Renal cortex interstitium (tissue), 11 donors: ENCODE results near the gene SOX6. TPM values are rescaled to one million over a fixed set of nuclear protein-coding genes. Genes with fewer than 3 reads are reported as not detected.
A peak's percentile ranks its signal among the peaks of the same experiment; 100 is the strongest.

ENCODE experiments used
- DNase-seq, 11 donors: peaks; one replicate each; pipeline ENCODE4 v3.0.0-alpha.2; 2013; ENCODE audit warnings: low read depth in 9 of 11, low spot score in 4 of 11; ENCODE audit errors: extremely low read depth in 1 of 11
- polyA plus RNA-seq, 3 donors: library from polyadenylated mRNA; unstranded; fragments of 120-200 nt; gene quantifications; one replicate each; pipeline ENCODE4 v1.2.1, GENCODE V29; 2013; ENCODE audit not compliant: insufficient read length in 3 of 3

SOX6 gene
- polyA plus RNA-seq, 3 donors = 20.4 to 24.9 (median 21.0) TPM

DNA sequence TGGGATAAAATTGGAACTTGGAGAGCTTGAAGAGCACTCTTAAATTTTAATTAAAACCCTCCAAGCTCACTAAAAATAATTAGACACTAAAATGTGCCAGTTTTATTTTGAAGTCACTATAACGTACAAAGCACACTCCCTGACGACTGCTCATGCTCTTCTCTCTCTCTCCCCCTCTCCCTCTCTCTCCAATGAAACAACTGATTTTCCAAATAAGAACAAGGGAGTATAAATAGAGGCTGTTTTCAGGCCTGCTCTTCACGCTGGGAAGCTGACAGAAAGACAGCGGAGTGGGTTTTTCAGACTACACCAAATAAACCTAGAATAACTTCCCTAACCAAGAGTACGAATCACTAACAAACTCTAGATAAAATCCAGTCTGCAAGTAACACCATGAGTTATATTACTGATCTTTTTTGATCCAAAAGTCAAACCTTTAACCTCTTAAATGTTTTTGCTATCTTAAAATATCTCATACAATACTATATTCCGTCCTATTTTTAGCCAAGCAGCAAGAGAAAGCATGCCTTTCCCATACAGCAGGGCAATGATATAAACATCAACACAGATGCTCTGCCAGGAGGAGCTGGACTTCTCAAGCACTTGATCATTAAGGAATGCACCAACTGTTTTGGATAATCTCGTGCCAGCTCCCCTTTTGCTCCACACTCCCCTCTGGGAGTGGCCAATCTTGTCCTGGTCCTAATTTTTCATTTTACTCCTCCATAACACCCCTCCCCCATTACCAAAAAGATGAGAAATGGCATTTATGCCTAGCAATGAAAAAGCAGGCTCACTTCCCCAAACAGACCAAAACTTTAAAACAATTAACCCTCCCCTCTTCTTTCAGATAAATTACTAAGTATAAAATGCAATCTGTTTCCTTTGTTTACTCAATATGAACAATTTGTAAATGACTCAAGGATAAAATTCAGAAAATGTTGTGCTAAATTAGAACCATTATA is 116.9 kb downstream of the SOX6 start:
- DNase-seq = no peak

DNA sequence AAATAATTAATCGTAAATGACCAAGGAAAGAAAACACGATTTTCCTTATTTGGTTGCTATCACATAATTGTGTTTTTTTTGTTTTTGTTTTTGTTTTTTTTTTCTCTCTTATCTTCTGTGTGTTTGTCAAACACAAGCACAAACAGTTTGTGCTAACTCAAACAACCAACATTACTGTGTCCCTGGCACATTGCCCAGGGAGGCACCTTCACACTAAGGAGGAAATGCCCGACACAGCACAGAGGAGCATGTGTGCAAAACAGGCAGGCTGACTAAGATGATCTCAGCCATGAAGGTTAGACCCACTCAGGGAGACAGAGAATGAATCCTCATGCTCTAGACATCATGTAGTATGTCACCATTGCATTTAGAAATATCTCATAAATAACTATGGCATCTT is 130.1 kb downstream of the SOX6 start:
- DNase-seq = peak in 3 of 11 donors; percentile 5 to 35 (median 7)

GRCh38 chr11:16225623-16226022 is 130.7 kb downstream of the SOX6 start:
- DNase-seq = no peak

DNA sequence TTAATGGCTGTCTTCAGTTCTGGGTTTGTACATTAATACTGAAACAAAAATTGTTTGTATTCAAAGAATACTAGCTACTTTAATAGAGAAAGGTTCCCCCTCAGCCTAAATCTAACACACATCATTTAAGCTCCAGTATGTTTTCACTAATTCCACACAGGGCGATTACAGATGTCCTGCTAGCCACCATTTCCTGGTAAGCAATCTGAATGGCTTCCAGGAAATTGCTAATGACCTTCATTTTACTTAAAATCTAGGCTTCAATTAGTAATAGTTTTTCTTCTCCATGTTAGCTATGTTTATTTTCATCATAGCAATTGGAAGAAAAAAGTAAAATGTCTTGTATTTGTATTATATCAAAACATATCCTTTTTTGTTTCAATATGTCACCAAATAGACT is 132.8 kb downstream of the SOX6 start:
- no peak for DNase-seq

GRCh38 chr11:16217631-16218030 is 138.7 kb downstream of the SOX6 start:
- DNase-seq = no peak

DNA sequence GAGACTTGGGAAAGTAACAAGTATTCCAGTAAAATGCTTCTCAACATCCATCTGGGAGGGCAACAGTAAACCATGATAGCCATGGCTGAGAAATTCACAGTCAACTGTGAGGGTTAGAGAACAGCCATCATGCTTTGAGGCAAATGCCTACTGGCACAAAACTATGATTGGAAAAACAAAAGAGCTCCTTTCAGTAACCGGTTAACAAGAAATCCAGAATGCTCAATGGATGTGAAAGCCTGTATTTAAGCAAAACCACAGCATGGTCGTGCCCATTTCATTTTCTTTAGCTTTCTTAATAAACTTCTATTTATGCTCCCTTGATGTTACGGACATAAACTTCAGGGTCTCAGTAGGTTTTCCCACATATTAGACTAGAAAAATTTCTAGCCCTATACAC is 139.5 kb downstream of the SOX6 start:
- DNase-seq = no peak

DNA sequence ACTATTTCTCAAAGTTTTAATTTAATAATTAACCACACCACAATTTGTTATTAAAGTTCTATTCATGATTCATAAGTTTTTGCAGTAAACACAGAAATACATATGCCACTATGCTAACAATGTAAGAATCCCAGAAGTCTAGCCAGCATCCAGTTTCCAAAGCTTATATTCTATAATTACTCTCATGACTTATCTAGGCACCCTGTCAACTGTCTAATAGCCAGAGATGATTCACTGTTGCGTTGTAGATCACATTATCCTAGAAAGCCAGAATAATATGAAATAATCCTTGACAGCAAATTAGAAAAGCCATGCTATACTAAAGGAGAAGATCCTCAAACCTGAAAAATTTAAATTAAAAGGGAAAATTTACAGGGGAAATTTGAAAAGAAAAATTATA is 141.0 kb downstream of the SOX6 start:
- no peak for DNase-seq

DNA sequence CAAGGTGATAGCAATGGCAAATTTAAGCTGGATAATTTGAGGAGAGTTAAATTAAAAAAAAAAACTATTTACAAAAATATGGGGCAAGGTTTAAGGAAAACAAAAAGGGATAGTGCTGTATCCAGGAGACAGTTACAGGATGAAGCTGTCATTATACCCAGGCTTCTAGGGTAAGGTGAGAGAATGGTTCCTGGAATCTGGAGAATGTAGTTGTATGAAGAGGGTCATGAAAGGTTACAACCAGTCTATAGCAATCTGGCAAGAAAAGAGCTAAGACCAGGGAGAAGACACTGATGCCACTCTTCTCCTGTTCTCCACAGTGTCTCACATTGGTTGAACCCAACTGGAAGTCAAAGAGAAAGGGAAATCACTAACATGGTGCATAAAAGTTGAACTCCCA is 144.9 kb downstream of the SOX6 start:
- no peak for DNase-seq

- DNase-seq = no peak
Observed at GRCh38 chr11:16204261-16204660, 152.1 kb downstream of the SOX6 start.

GRCh38 chr11:16195651-16196050 is 160.7 kb downstream of the SOX6 start:
- DNase-seq = no peak

DNA sequence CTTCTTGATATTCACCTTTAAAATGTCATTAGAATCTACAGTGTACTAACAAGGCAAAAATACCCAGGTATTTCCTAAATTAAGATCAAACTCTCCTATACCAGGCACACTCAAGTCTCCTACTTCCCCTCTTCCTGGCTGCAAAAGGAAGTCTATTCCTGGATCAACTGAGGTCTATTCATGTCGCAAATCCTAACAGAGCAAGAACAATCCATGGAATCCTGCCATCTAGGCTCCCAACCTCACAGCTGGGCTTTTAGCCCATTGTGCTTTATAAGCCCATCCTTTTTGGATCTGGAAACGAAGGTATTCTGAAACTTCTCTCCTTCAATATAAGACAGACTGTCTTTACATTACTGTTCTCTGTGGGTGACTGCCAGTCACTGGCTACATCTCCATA is 161.8 kb downstream of the SOX6 start:
- no peak for DNase-seq

GRCh38 chr11:16193897-16194381 is 162.4 kb downstream of the SOX6 start:
- DNase-seq = no peak

- DNase-seq = peak in 4 of 11 donors; percentile 2 to 29 (median 18)
Observed at GRCh38 chr11:16191868-16192240, 164.5 kb downstream of the SOX6 start.

DNA sequence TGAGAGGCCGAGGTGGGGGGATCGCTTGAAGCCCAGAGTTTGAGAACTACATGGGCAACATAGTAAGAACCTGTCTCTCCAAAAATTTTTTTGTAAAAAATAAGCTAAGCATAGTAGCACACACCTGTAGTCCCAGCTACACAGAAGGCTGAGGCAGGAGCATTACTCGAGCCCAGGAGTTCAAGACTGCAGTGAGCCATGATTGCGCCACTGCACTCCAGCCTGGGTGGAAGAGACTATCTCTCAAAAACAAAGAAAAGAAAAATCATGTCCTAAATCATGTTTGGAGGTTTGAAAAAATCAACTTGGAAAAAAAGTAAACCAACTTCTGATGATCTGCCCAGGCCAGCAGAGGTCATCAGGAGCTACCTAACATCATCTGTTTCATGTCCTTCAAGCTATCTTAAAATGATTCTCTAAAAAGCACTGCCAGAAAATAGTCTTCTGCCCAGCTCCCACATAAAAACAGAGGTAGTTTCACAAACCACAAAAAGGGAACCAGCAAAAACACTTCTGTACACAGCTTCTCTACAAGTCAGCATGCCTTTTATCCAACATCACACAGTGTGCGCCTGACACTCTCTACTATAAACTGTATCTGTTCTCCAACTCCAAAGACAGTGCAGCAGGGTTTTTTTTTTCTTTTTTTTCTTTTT is 165.0 kb downstream of the SOX6 start:
- DNase-seq = no peak

DNA sequence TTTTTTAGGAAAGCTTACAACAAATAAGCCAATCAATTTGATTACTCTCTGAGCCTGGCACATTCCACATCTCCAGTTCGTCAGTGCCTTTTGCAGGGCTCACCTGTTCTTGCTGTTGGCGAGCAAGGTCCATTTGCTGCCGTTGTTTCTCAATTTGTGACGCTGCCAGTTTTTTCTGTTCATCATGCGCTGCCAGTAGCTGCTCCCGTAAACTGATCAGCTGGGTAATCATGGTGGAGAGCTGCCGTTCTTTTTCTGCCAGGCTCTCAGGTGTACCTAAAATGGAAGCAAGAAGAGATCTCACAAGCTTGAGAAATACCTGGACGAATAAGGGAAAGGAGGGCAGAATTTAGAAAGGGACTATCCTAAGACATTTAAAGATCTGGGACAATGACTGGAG is 169.7 kb downstream of the SOX6 start:
- DNase-seq = no peak

GRCh38 chr11:16185042-16185441 is 171.3 kb downstream of the SOX6 start:
- no peak for DNase-seq

DNA sequence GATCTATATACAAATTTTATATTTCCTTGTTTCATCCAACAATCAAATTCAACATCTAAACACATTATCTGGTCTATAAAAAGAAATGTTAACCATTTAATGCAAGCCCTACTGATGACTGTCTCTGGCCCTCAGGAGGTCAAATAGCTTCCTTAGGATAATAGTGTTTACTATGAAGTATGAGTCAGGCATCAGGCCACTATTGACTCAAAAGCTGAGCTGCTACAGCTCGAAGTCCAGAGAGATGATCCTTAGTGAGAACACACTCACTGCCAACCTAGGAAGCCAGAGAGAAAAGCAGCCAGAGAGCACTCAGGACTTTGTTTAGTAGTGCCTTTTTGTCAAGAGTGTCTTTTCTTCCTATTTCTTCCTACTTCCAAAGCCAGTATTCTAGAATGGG is 171.8 kb downstream of the SOX6 start:
- DNase-seq = no peak

- no peak for DNase-seq
Observed at GRCh38 chr11:16182553-16182952, 173.8 kb downstream of the SOX6 start.

GRCh38 chr11:16180868-16181267 is 175.5 kb downstream of the SOX6 start:
- no peak for DNase-seq

DNA sequence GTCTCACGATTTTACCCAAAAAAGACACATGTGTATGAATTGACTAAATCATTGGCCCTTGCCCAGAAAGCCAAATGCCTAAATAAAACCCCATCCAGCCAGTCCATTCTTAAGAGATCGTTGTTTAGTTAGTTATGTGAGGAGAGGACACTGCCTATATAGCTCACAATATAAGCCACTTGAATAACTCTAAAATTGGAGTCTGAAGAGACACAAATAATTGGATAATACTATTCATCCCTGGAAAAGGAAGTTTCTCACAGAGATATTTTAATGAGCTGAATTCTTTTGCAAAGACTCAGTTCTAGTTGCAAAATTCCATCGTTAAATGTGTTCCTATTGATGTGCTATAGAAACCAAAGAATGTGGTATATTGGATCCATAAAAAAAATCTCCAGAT is 176.7 kb downstream of the SOX6 start:
- no peak for DNase-seq
